Measurements from ENCODE around the gene PPEF2. TPM values are rescaled to one million over a fixed set of nuclear protein-coding genes. Genes with fewer than 3 reads are reported as not detected.

The PPEF2 gene
- polyA plus RNA-seq, 1 experiment, result not detected

GRCh38 chr4:75876218-75876617 is 26.0 kb downstream of the PPEF2 start:
- no peak for TF ChIP-seq CTCF (IDR thresholded peaks at IDR 0.05; ENCODE audit: low read depth, low read length)

GRCh38 chr4:75869100-75869499 is 33.2 kb downstream of the PPEF2 start:
- no peak for DNase-seq (ENCODE audit: low read depth, low spot score)
- Histone ChIP-seq H3K9me3 (ENCODE audit: control insufficient read depth, insufficient read depth, low read length) (no peaks in the 10 kb centered on the region), H3K27me3 (ENCODE audit: control insufficient read depth, insufficient read depth, low read length) (peaks cover 12% of the 10 kb centered on the region), H3K27ac (ENCODE audit: low read depth, low read length) (no peak overlapping the region), H3K4me3 (ENCODE audit: low read depth, low read length) (no peak overlapping the region)
- POLR2A ChIA-PET, result no interaction called here
- TF ChIP-seq CTCF (IDR thresholded peaks at IDR 0.05; ENCODE audit: low read depth, low read length), result no peak
- CTCF ChIA-PET, result interaction anchor here (1.2 to 2.9 kb wide), 2 partner anchors 26 to 47 kb away, joined by 5 to 11 read pairs; no protein-coding TSS in a partner anchor

More at GRCh38 chr4:75876218-75876617, 26.0 kb downstream of the PPEF2 start:
- no peak for DNase-seq (ENCODE audit: low read depth, low spot score)
- Histone ChIP-seq H3K27me3 (ENCODE audit: control insufficient read depth, insufficient read depth, low read length) (peaks cover 18% of the 10 kb centered on the region), H3K27ac (ENCODE audit: low read depth, low read length) (no peak overlapping the region), H3K4me3 (ENCODE audit: low read depth, low read length) (no peak overlapping the region), H3K9me3 (ENCODE audit: control insufficient read depth, insufficient read depth, low read length) (no peaks in the 10 kb centered on the region)
- POLR2A ChIA-PET, result no interaction called here
- CTCF ChIA-PET, result interaction anchor here (0.8 to 3.0 kb wide), 3 partner anchors 19 to 1435 kb away, joined by 3 to 22 read pairs (median 8); no protein-coding TSS in a partner anchor

GRCh38 chr4:75867130-75867529 is 35.1 kb downstream of the PPEF2 start:
- Histone ChIP-seq H3K27me3 (ENCODE audit: control insufficient read depth, insufficient read depth, low read length) (peaks cover 8% of the 10 kb centered on the region), H3K9me3 (ENCODE audit: control insufficient read depth, insufficient read depth, low read length) (no peaks in the 10 kb centered on the region), H3K27ac (ENCODE audit: low read depth, low read length) (no peak overlapping the region), H3K4me3 (ENCODE audit: low read depth, low read length) (no peak overlapping the region)
- CTCF ChIA-PET, result interaction anchor here (1.4 kb wide), 1 partner anchor 20 kb away, joined by 4 read pairs; no protein-coding TSS in a partner anchor
- POLR2A ChIA-PET, result no interaction called here
- no peak for TF ChIP-seq CTCF (IDR thresholded peaks at IDR 0.05; ENCODE audit: low read depth, low read length)
- no peak for DNase-seq (ENCODE audit: low read depth, low spot score)

- Histone ChIP-seq H3K27me3 (ENCODE audit: control insufficient read depth, insufficient read depth, low read length) (peaks cover 7% of the 10 kb centered on the region), H3K27ac (ENCODE audit: low read depth, low read length) (no peak overlapping the region), H3K4me3 (ENCODE audit: low read depth, low read length) (no peak overlapping the region), H3K9me3 (ENCODE audit: control insufficient read depth, insufficient read depth, low read length) (no peaks in the 10 kb centered on the region)
- no peak for DNase-seq (ENCODE audit: low read depth, low spot score)
- no peak for TF ChIP-seq CTCF (IDR thresholded peaks at IDR 0.05; ENCODE audit: low read depth, low read length)
- ChIA-PET POLR2A (no interaction called here), CTCF (no interaction called here)
Observed at GRCh38 chr4:75860606-75861005, 41.6 kb downstream of the PPEF2 start.

GRCh38 chr4:75858721-75859120 is 43.5 kb downstream of the PPEF2 start:
- CTCF ChIA-PET, result no interaction called here
- Histone ChIP-seq H3K27ac (ENCODE audit: low read depth, low read length) (no peak overlapping the region), H3K9me3 (ENCODE audit: control insufficient read depth, insufficient read depth, low read length) (no peaks in the 10 kb centered on the region), H3K4me3 (ENCODE audit: low read depth, low read length) (no peak overlapping the region), H3K27me3 (ENCODE audit: control insufficient read depth, insufficient read depth, low read length) (peaks cover 7% of the 10 kb centered on the region)
- POLR2A ChIA-PET, result no interaction called here
- no peak for TF ChIP-seq CTCF (IDR thresholded peaks at IDR 0.05; ENCODE audit: low read depth, low read length)
- no peak for DNase-seq (ENCODE audit: low read depth, low spot score)

Measured in AG04450 (cell line).